GM23338 (cell line): Measurements from ENCODE around the gene APCDD1L. TPM values are rescaled to one million over a fixed set of nuclear protein-coding genes. Genes with fewer than 3 reads are reported as not detected.

ENCODE experiments used
- ATAC-seq: fragments of 200-7000 bp; cut with Tn5 transposase; 3 replicates; pipeline ENCODE4 v1.9.1; 2020
- DNase-seq: peaks from one replicate; pipeline ENCODE4 v3.0.0-alpha.2; 2015; ENCODE audit warnings: low spot score
- H2AFZ ChIP-seq: fragments of 200-600 bp; sonication (generic); 2 replicates; pipeline ENCODE4 v1.8.0; 2016; ENCODE audit warnings: antibody characterized with exemption, mild to moderate bottlenecking, moderate library complexity
- H3F3A ChIP-seq: fragments of 200-600 bp; sonication (generic); replicated peaks from 2 replicates; pipeline ENCODE4 v1.8.0; 2017; ENCODE audit warnings: antibody characterized with exemption, mixed run types, low read depth
- H3K27ac ChIP-seq: fragments of 200-600 bp; sonication (generic); 2 replicates; pipeline ENCODE4 v1.6.1; 2016; ENCODE audit warnings: low read depth
- H3K27me3 ChIP-seq: fragments of 200-600 bp; sonication (generic); 2 replicates; pipeline ENCODE4 v1.8.0; 2016; ENCODE audit warnings: mild to moderate bottlenecking, mixed run types, moderate library complexity; ENCODE audit not compliant: insufficient read depth
- H3K36me3 ChIP-seq: fragments of 200-600 bp; sonication (generic); 2 replicates; pipeline ENCODE4 v1.8.0; 2016; ENCODE audit warnings: mild to moderate bottlenecking; ENCODE audit not compliant: insufficient read depth
- H3K4me1 ChIP-seq: fragments of 200-600 bp; sonication (generic); 2 replicates; pipeline ENCODE4 v1.8.0; 2016; ENCODE audit warnings: mild to moderate bottlenecking, moderate library complexity; ENCODE audit not compliant: insufficient read depth
- H3K4me2 ChIP-seq: fragments of 200-600 bp; sonication (generic); 2 replicates; pipeline ENCODE4 v1.7.1; 2017; ENCODE audit warnings: mixed run types
- H3K4me3 ChIP-seq: fragments of 200-600 bp; sonication (generic); 2 replicates; pipeline ENCODE4 v1.6.1; 2016; ENCODE audit warnings: mixed run types
- H3K79me2 ChIP-seq: fragments of 200-600 bp; sonication (generic); replicated peaks from 2 replicates; pipeline ENCODE4 v1.8.0; 2017; ENCODE audit warnings: mild to moderate bottlenecking; ENCODE audit not compliant: insufficient read depth
- H3K9me2 ChIP-seq: fragments of 200-600 bp; sonication (generic); 2 replicates; pipeline ENCODE4 v1.8.0; 2017; ENCODE audit not compliant: insufficient read depth
- H4K20me1 ChIP-seq: fragments of 200-600 bp; sonication (generic); replicated peaks from 2 replicates; pipeline ENCODE4 v1.8.0; 2017; ENCODE audit warnings: mild to moderate bottlenecking; ENCODE audit not compliant: insufficient read depth
- H3K27ac Mint-ChIP-seq: 2 replicates; pipeline ENCODE4 v1.8.0; 2020; ENCODE audit warnings: inconsistent platforms, mild to moderate bottlenecking, moderate library complexity, mixed read lengths
- H3K27me3 Mint-ChIP-seq: 3 replicates; pipeline ENCODE4 v1.8.0; 2022; ENCODE audit warnings: low read depth, mild to moderate bottlenecking, moderate library complexity, mixed read lengths, inconsistent platforms; ENCODE audit not compliant: insufficient read depth, poor library complexity
- H3K36me3 Mint-ChIP-seq: 3 replicates; pipeline ENCODE4 v1.8.0; 2021; ENCODE audit warnings: low read depth, mild to moderate bottlenecking, inconsistent platforms, moderate library complexity, mixed read lengths
- H3K4me1 Mint-ChIP-seq: 3 replicates; pipeline ENCODE4 v1.8.0; 2020; ENCODE audit warnings: mild to moderate bottlenecking, inconsistent platforms, mixed read lengths
- H3K4me3 Mint-ChIP-seq: 3 replicates; pipeline ENCODE4 v1.8.0; 2021; ENCODE audit warnings: moderate library complexity, mild to moderate bottlenecking, inconsistent platforms, mixed read lengths
- H3K9me3 Mint-ChIP-seq: 3 replicates; pipeline ENCODE4 v1.8.0; 2020; ENCODE audit warnings: moderate library complexity, mild to moderate bottlenecking, inconsistent platforms, mixed read lengths
- CREB1 ChIP-seq: fragments of 250-450 bp; sonication (Bioruptor Pico); IDR thresholded peaks from 2 replicates; pipeline ENCODE4 v1.5.0; 2020; ENCODE audit warnings: low read depth, mild to moderate bottlenecking, moderate library complexity
- EZH2 ChIP-seq: fragments of 200-600 bp; sonication (generic); IDR thresholded peaks from one replicate; pipeline ENCODE4 v1.8.0; 2017; ENCODE audit warnings: antibody characterized with exemption, mild to moderate bottlenecking, low read depth; ENCODE audit not compliant: unreplicated experiment
- JUNB ChIP-seq: IDR thresholded peaks from one replicate; pipeline ENCODE4 v1.6.1; 2016; ENCODE audit warnings: antibody characterized with exemption; ENCODE audit not compliant: unreplicated experiment
- POLR2AphosphoS5 ChIP-seq: IDR thresholded peaks from 2 replicates; pipeline ENCODE4 v1.6.1; 2016; ENCODE audit warnings: antibody characterized with exemption, low read depth
- STAT1 ChIP-seq: IDR thresholded peaks from one replicate; pipeline ENCODE4 v1.6.1; 2016; ENCODE audit warnings: antibody characterized with exemption; ENCODE audit not compliant: unreplicated experiment
- ZNF114 ChIP-seq: fragments of 250-450 bp; sonication (Bioruptor Pico); IDR thresholded peaks from 2 replicates; pipeline ENCODE4 v1.5.0; 2020; ENCODE audit warnings: mild to moderate bottlenecking, moderate library complexity
- polyA plus RNA-seq: library from polyadenylated mRNA; unstranded; fragments of >200 nt; fragmentation: Nextera tagmentation; extraction: Ambion mirVana; gene quantifications from 2 replicates; pipeline ENCODE4 v1.2.1, GENCODE V29; 2016
- total RNA-seq: library from RNA; depleted of rRNA; stranded (reverse); fragments of >200 nt; shearing (Covaris generic); gene quantifications from 2 replicates; pipeline ENCODE4 v1.2.3, GENCODE V29; 2014
- TF ChIP-seq, protein P1 (sequence below): IDR thresholded peaks from 2 replicates; pipeline ENCODE4 v1.6.1; 2016; ENCODE audit warnings: antibody characterized with exemption

APCDD1L gene
- total and polyA plus RNA-seq, 2 experiments from 2014 or later: 1.8 to 4.6 TPM

DNA sequence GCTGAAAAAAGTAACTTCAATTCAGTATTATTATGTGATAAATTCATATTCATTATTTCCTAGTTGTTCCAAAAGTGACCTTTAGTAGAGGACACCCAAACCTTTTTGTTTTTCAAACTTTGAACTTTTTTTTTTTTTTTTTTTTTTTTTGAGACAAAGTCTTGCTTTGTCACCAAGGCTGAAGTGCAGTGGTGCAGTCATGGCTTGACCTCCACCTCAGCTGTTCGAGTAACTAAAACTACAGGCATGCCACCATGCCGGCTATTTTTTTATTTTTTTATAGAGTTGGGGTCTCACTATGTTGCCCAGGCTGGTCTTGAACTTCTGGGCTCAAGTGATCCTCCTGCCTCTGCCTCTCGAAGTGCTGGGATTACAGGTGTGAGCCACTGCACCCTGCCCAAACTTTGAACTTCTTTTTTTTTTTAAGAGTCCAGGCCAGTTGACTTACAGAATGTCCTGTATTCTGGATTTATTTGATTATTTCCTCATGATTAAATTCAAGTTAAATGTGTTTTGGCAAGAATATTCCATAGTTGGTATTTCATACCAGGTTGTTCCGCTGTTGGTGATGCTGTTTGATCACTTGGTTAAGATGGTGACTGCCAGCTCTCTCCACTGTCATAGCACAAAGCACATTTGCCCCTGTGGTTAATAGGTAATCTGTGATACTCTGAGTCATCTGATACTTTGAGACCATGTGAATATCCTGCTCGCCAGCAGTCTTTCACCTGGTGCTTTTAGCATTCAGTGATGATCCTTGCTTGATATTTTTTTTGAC is 78.1 kb downstream of the APCDD1L start (continued):
- TF ChIP-seq CREB1 (CRISPR knock-in tag): no peak

DNA sequence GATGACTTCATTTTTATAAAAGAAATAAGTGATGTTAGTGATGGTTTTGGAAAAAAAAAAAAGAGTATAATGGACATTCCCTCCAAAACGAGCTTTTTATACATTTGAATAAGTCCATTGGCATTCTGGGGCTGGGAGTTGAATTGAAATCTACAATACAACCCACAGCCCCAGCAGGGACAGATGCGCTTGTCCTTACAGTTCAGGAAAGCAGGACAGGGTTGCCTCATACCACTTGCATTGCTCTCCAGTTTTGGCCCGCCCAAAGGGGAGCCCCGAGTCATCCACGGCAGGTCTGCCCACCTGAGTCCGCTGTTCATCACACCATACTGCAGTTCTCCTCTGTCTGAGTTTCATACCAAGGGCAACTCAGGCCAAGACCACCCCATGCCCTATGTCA is 80.0 kb downstream of the APCDD1L start:
- Histone ChIP-seq H3K27ac (peak overlapping the region; percentile 45), H3K79me2 (peaks cover 76% of the 10 kb centered on the region), H3K9me2 (no peaks in the 10 kb centered on the region), H4K20me1 (no peaks in the 10 kb centered on the region), H3F3A (no peaks in the 10 kb centered on the region), H3K4me3 (no peak overlapping the region), H3K4me1 (peaks cover 33% of the 10 kb centered on the region), H2AFZ (no peak overlapping the region), H3K4me2 (peak overlapping the region; percentile 7; the same call in 1 of the 2 replicates), H3K36me3 (no peaks in the 10 kb centered on the region), H3K27me3 (no peaks in the 10 kb centered on the region)
- TF ChIP-seq, protein P1, sequence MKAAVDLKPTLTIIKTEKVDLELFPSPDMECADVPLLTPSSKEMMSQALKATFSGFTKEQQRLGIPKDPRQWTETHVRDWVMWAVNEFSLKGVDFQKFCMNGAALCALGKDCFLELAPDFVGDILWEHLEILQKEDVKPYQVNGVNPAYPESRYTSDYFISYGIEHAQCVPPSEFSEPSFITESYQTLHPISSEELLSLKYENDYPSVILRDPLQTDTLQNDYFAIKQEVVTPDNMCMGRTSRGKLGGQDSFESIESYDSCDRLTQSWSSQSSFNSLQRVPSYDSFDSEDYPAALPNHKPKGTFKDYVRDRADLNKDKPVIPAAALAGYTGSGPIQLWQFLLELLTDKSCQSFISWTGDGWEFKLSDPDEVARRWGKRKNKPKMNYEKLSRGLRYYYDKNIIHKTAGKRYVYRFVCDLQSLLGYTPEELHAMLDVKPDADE: no peak
- Mint-ChIP-seq H3K4me3 (no peak overlapping the region), H3K27me3 (peaks cover 2% of the 10 kb centered on the region), H3K4me1 (peaks cover 41% of the 10 kb centered on the region), H3K36me3 (peaks cover 21% of the 10 kb centered on the region; the same call in 2 of the 3 replicates), H3K27ac (peak overlapping the region; percentile 79; the same call in 1 of the 2 replicates), H3K9me3 (no peaks in the 10 kb centered on the region)
- peak; percentile 55 for ATAC-seq
- DNase-seq: no peak

DNA sequence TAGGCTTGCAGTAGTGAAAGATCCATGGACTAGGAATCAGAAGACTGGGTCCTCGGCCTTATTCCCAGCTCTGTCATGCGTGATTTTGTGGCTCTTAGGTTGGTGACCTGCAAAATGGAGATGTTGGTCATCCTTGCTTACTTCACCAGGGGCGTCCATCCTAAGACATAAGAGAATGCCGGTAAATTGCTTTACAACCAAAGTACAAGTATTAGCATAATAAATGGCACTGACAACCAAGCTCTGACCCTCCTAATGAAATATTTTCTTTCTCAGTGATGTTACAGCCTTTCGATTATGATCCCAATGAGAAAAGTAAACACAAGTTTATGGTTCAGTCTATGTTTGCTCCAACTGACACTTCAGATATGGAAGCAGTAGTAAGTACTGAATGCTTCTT is 80.9 kb downstream of the APCDD1L start:
- no peak for ATAC-seq
- Histone ChIP-seq H3K79me2 (peaks cover 76% of the 10 kb centered on the region), H4K20me1 (no peaks in the 10 kb centered on the region), H3K4me3 (no peak overlapping the region), H3K36me3 (no peaks in the 10 kb centered on the region), H3K27ac (no peak overlapping the region), H3K9me2 (no peaks in the 10 kb centered on the region), H2AFZ (no peak overlapping the region), H3K4me2 (no peak overlapping the region), H3K4me1 (peaks cover 25% of the 10 kb centered on the region), H3K27me3 (no peaks in the 10 kb centered on the region), H3F3A (no peaks in the 10 kb centered on the region)
- no peak for DNase-seq
- H3K9me3 Mint-ChIP-seq: no peaks in the 10 kb centered on the region
- peaks cover 26% of the 10 kb centered on the region; the same call in 2 of the 3 replicates for H3K36me3 Mint-ChIP-seq
- no peak overlapping the region for H3K27ac Mint-ChIP-seq
- TF ChIP-seq ZNF114 (CRISPR knock-in tag) (no peak), POLR2AphosphoS5 (no peak), JUNB (no peak), STAT1 (no peak), EZH2 (no peak)
- peaks cover 32% of the 10 kb centered on the region for H3K4me1 Mint-ChIP-seq
- no peak overlapping the region for H3K4me3 Mint-ChIP-seq
- H3K27me3 Mint-ChIP-seq: no peaks in the 10 kb centered on the region

DNA sequence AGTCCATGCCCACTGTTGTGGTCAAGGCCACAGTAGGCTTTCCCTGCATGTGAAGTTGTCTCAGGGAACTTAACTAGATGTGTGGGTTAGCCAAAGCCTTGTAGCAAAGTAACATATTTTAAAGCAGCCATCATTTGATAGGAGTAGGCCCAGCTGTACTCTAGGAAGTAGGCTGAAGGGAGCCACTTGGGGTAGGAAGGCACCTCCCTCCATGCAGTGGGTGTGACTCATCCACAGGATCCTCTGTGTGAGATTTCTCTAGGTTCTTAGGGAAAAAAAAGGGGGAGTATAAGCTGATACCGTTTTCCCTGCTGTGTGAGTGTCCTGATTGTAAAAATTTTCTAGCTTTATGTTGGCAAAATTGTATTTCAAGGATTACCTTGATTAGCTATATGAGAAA is 81.4 kb downstream of the APCDD1L start:
- Histone ChIP-seq H3K4me1 (peaks cover 19% of the 10 kb centered on the region), H3K9me2 (no peaks in the 10 kb centered on the region), H2AFZ (no peak overlapping the region), H3K36me3 (no peaks in the 10 kb centered on the region), H3K27ac (no peak overlapping the region), H4K20me1 (no peaks in the 10 kb centered on the region), H3K79me2 (peaks cover 81% of the 10 kb centered on the region), H3K27me3 (no peaks in the 10 kb centered on the region), H3K4me3 (no peak overlapping the region), H3F3A (no peaks in the 10 kb centered on the region), H3K4me2 (no peak overlapping the region)
- no peak for DNase-seq
- H3K4me3 Mint-ChIP-seq: no peak overlapping the region
- peaks cover 28% of the 10 kb centered on the region for H3K4me1 Mint-ChIP-seq
- peaks cover 29% of the 10 kb centered on the region; the same call in 2 of the 3 replicates for H3K36me3 Mint-ChIP-seq
- ATAC-seq: no peak
- no peaks in the 10 kb centered on the region; the same call in 2 of the 3 replicates for H3K9me3 Mint-ChIP-seq
- H3K27ac Mint-ChIP-seq: no peak overlapping the region
- no peaks in the 10 kb centered on the region for H3K27me3 Mint-ChIP-seq
- TF ChIP-seq JUNB: no peak
